HT-29 (cell line): ENCODE data around the gene DNPEP. TPM values are rescaled to one million over a fixed set of nuclear protein-coding genes. Genes with fewer than 3 reads are reported as not detected.
"Not testable (repeated sequence)": the region's sequence is repeated elsewhere in the genome, so short reads cannot be mapped to it uniquely, and the experiment has no call there.

ENCODE experiments used
- DNase-seq: peaks from one replicate; pipeline ENCODE4 v3.0.0-alpha.2; 2015; ENCODE audit warnings: low spot score
- total RNA-seq: library from RNA; depleted of rRNA; stranded (reverse); fragments of >200 nt; shearing (Covaris generic); gene quantifications from 2 replicates; pipeline ENCODE4 v1.2.3, GENCODE V29; 2014

The DNPEP gene
- total RNA-seq, 1 experiment from 2014 or later, result 158 TPM

DNA sequence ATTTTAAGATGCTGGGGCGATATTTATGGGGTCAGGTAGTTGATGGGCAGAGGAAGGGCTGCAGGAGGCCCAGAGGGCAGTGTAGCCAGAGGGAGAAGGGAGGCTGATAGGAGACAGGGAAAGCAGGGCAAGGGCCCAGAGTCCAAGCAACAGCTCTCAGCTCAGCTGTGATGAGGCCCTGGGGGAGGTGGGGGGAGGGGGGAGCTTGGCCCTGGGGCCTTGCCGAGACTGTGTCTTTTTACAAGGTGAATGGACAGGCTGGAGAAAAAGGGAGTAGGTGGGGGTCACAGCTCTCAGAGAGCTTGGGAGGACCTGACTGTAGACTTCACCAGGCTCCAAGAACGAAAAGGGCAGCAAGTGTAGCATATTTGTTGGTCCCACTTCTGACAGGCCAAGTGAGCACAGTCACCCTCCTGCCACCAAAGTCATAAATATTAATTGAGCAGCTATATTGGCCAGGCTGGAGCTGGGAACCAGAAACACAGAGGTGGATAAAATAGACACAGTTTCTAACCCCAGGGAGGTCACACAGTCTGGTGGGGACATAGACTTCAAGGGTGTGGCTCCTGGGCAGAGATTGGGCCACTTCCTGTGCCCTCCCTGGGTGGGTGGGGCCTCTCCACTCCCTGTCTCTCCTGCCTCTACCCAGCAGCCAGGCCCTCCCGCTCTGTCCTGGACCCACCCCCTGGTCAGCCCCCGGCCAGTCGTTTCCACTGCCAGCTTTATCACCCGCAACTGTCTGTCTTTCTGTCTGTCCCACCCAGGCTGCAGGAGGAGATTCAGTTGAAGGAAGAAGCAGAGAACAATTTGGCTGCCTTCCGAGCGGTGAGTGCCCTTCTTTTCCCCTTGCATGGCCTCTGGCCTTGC lies 31.9 kb upstream of the DNPEP start:
- no peak for DNase-seq

DNA sequence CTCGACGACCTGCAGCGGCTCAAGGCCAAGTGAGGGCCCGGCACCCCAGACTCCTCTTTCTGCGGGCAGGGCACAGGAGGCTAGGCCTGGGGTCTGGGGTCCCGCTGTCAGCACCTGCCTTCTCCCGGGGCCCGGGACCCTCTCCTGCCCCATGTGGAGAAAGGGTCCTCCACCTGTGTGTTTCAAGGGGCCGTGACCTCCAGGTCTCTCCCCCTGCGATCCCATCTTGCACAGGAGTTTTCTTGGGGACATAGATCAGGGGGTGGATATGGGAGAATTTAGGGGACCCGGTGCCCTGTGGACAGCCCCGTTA lies 31.3 kb upstream of the DNPEP start:
- DNase-seq, result no peak

DNA sequence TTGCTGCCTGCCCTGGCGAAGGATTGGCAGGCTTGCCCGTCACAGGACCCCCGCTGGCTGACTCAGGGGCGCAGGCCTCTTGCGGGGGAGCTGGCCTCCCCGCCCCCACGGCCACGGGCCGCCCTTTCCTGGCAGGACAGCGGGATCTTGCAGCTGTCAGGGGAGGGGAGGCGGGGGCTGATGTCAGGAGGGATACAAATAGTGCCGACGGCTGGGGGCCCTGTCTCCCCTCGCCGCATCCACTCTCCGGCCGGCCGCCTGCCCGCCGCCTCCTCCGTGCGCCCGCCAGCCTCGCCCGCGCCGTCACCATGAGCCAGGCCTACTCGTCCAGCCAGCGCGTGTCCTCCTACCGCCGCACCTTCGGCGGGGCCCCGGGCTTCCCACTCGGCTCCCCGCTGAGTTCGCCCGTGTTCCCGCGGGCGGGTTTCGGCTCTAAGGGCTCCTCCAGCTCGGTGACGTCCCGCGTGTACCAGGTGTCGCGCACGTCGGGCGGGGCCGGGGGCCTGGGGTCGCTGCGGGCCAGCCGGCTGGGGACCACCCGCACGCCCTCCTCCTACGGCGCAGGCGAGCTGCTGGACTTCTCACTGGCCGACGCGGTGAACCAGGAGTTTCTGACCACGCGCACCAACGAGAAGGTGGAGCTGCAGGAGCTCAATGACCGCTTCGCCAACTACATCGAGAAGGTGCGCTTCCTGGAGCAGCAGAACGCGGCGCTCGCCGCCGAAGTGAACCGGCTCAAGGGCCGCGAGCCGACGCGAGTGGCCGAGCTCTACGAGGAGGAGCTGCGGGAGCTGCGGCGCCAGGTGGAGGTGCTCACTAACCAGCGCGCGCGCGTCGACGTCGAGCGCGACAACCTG lies 30.7 kb upstream of the DNPEP start, which contains the start of gene DES:
DES (plus strand) TSS at position 223 of the 857 bp plus-strand sequence; CDS start at position 309, 86 bp downstream.
- DNase-seq, result no peak

DNA sequence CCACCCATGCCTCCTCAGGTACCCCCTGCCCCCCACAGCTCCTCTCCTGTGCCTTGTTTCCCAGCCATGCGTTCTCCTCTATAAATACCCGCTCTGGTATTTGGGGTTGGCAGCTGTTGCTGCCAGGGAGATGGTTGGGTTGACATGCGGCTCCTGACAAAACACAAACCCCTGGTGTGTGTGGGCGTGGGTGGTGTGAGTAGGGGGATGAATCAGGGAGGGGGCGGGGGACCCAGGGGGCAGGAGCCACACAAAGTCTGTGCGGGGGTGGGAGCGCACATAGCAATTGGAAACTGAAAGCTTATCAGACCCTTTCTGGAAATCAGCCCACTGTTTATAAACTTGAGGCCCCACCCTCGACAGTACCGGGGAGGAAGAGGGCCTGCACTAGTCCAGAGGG lies 29.7 kb upstream of the DNPEP start:
- no peak for DNase-seq

DNA sequence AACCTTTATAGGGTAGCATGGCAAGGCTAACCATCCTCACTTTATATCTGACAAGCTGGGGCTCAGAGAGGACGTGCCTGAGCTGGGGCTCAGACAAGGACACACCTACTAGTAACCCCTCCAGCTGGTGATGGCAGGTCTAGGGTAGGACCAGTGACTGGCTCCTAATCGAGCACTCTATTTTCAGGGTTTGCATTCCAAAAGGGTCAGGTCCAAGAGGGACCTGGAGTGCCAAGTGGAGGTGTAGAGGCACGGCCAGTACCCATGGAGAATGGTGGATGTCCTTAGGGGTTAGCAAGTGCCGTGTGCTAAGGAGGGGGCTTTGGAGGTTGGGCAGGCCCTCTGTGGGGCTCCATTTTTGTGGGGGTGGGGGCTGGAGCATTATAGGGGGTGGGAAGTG lies 29.2 kb upstream of the DNPEP start:
- no peak for DNase-seq

DNA sequence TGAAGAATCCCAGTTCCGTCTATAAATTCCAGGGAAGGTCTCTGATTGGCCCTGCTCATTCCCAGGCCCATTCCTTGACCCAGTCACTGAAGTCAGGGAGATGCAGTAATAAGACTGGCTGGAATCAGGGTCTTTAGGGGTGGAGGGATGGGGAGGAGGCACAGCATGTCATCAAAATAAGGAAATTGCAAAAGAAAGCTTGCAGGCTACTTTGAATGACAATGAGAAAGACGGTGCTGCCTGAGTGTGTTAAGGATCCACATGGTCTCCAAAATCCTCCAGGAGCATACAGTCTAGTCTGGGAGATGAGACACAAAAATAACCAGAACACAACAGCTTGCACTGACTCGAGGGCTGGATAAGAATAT lies 28.5 kb upstream of the DNPEP start:
- DNase-seq, result no peak

DNA sequence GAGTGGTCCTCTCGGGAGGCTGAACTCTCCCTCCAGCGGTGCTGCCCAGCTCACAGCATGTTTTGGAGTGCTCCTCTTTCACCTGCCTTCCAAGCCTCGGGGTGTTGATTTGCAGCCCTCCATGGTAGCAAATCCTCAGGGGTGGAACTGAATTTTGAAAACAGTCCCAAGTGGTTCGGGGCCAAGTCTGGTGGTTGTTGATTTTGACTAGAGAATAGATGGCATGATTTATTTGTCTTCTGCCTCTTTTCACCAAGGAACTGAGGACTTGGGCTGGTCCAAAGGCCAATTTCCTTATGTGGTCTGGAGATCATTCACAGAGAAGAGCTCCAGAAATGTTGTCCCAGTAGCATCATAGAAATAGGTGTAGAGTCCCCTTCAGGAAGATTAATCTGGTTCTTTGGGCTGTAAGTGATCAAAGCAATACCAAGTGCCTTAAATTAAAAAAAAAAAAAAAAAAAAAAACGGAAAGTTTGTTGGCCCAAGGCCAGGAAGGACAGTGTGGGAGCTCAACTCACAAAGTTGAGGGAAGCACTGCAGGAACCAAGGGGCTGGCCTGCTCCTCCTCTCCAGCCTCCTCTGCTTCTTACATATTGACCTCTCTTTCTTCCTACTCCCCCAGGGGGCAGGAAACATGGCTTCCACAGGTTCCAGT lies 28.0 kb upstream of the DNPEP start:
- no peak for DNase-seq

DNA sequence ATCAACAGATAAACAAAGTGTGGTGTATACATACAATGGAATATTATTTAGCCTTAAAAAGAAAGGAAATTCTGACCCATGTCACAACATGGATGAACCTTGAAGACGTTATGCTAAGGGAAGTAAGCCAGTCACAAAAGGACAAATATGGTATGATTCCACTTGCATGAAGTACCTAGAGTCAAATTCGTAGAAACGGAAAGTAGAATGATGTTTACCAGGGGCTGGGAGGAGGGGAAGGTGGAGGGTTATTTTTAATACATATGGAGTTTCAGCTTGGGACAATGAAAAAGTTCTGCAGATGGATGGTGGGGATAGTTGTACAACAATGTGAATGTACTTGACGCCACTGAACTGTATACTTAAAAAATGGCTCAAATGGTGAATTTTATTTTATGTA lies 27.1 kb upstream of the DNPEP start:
- no peak for DNase-seq

DNA sequence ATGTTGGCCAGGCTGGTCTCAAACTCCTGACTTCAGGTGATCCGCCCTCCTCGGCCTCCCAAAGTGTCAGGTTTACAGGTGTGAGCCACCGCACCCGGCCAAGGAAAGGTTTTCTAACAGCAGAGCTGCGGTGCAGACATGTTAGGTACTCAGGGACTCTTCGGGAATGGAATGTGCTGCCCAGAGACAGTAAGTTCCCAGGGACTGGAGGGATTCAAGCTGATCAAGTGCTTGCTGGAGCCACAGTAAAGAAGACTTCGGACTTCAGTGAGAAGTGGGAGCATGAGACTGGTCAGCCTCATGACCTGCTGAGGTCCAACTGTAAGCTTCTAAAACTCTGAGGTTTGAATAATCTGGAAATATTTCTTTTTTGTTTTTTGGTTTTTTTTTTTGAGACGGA lies 22.7 kb upstream of the DNPEP start:
- DNase-seq, result no peak

DNA sequence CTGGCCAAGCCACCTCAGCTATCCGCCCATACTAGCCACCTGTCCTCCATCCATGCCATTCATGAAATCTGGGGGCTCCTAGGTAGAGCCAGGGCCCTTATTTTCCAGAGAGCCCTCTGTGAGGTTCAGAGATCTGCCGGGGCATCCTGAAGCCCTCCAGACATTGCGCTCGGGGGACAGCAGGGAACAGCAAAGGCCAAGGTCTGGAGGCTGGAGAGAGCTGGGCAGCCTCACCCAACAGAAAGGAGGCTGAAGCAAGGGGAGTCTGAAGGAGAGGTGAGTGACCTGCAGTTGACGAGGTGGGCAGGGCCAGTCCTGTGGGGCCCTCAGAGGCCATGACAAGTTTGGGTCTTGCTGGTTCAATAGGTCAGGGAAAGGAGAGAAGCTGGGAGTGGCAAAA lies 21.9 kb upstream of the DNPEP start:
- DNase-seq, result no peak

DNA sequence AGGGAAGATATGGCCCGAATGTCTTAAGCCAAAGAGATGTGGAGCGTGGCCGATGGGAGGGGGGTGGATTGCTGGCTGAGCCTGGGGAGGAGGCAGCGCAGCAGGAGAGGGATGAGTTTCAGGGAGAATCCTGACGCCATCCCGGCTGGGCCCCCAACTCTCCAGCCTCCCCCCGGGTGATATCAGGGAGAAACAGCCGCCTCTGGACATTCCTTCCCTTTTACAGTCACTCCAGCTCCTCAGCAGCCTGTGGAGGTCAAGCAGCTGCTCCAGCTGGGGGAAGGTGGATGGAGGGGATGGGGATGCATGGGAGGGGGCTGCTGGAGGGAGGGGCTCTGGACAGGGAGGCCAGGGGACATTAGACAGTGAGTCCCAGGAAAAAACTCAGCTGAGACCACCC lies 20.9 kb upstream of the DNPEP start:
- no peak for DNase-seq

DNA sequence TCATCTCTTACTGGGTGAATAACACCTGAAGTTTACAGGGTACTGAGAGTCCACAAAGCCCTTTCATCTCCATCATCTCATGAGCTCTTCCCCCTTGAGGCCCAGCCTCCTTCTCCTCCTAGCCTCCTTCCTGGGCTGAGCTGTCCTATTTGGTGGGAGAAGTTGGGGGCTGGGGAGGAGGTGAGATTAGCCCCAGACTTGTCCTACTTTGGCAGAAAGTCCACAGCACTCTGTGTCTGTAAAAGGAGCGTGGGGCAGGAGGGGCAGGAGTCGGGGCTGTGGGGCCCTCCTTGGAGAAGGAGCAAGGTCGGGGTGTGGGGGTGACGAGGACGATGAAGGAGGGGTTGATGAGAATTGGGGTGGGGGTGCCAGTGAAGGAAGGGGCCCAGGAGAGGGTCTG lies 20.5 kb upstream of the DNPEP start:
- no peak for DNase-seq

DNA sequence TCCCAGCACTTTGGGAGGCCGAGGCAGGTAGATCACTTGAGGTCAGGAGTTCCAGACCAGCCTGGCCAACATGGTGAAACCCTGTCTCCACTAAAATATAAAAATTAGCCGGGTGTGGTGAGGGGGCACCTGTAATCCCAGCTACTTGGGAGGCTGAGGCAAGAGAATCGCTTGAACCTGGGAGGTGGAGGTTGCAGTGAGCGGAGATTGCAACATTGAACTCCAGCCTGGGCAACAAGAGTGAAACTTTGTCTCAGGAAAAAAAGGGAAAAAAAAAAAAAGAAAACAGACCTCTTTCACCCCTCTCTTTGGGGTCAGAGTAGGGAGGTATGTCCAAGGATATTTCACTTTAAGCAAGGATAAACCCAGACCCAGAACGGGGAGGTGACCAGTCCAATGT lies 19.6 kb upstream of the DNPEP start:
- not testable (repeated sequence) for DNase-seq

DNA sequence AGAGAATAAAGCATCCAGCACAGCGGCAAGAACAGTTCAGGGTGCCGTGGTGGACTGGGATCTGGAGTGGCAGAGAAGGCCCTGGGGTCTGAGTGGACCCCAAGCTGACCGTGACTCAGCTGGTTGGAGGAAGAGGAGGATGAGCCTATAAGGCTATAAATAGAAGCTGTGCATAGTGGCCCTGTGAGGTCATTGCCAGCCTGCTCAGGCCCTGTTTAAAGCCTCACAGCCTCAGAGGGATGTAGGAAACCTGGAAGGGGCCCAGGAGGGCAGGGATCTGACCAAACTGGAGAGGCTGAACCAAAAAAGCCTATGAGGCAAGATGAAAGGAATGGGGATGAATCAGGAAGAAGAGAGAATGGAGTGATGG lies 19.1 kb upstream of the DNPEP start:
- DNase-seq, result no peak

DNA sequence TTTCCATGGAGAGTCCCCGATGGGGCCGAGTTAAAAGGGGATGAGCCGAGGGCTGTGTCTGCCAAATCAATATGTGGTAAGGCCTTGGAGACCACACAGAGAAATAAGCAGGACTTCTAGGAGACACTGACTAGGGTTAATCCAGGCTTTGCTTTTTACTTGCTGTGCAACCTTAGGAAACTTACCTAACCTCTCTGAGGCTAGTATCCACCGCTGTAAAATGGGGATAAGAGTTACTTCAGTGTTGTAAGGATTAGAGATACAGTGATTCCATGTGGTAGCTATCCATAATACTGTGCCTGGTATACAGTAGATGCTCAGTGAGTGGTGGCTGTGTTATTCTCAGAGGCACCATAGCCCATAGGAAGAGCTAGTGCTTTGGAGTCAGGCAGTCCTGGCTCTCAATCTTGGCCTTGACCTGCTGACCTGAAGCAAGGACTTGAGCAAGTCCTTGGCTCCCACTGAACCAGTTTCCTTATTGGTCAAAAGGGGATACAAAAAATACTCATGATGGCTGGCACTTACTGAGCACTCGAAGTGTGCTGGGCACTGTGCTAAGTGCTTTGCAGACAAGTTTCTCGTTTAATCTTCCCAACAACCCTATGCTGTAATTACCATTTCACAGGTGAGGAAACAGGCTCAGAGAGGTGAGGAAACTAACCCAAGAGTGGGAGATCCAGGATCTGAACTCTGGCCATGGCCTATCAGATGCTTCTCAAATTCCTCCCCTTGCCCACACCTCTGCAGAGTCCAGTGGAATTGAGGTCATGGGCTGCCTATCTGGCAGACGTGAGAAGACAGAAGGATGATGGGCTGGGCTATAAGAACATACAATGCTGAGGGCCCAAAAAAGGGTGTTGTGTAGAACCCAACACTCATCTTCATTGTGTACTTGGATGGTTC lies 18.5 kb upstream of the DNPEP start:
- no peak for DNase-seq

DNA sequence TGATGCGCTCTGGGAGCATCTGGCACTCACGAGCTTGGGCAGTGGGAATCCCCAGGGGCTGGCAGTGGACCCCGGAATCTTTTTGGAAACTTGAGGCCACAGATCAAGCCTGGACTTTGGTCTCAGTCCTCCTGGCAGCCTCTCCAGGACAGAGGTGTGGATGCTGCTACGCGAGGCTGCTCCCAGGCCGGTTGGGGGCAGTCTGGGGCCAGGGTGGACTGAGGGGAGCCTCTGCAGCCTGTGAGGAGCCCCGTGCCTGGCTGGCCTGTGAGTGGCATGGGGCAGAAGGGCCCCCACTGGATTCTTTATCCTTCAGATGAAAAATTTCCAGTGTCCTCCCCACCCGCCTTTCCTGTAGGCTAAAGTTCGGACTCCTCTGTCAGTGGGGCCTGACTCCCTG lies 17.7 kb upstream of the DNPEP start:
- DNase-seq, result no peak

DNA sequence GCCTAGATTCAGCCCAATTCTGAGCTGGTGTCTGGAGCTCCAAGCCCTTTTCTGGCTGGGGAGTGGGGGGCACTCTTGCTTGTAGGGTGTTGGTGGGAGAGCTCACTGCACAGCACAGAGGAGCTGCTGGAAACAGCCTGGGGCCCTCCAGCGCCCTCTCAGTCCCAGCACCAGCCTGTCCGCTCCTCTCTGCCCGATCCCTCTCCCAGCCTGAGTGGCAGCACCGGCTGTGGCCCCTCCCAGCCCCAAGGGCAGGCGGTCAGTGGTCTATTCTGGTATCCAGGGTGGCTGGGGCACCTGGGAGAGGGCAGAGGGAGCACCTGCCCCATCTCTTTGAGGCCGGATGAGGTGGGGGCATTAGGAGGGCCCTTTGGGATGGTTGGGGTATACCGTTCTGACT lies 17.2 kb upstream of the DNPEP start:
- no peak for DNase-seq

DNA sequence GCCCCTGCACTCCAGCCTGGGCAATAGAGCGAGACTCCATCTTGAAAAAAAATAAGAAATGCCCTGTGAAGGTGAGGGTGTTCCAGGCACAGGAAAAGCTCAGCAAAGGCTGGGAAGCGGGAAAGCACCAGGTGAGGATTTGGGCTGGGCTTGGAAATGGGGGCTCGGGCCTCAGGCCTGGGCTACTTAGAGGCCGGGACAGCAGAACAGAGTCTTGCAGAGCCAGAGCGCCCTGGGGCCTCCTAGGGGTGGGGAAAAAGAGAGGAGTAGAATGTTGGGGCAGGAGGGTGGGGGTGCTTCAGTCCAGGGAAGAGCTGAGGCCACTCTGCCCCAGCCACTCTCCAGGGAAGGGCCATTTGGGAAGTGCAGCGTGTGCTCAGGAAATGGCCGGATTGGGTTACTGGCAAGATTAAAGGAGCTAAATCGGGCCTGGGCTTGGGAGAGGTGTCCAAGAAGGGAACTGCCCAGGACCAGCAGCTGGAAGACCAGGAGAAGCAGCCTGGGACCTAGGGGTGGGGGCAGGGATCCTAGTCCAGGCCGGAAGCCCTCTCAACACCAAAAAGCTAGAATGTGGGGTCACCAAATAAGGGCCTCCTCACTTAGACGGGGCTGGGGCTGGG lies 16.7 kb upstream of the DNPEP start:
- DNase-seq, result no peak

DNA sequence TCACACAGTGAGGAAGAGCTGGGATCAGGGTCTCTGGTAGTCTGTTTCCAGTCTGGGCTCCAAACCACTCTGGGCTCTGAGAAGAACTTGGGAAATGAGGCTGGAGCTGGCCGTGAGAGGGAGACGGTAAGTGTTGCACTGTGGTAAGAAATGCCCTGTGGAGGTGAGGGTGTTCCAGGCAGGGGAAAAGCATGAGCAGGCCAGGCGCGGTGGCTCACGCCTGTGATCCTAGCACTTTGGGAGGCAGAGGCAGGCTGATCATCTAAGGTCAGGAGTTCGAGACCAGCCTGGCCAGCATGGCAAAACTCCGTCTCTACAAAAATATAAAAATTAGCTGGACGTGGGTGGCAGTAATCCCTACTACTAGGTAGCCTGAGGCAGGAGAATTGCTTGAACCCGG lies 16.1 kb upstream of the DNPEP start:
- DNase-seq, result no peak

DNA sequence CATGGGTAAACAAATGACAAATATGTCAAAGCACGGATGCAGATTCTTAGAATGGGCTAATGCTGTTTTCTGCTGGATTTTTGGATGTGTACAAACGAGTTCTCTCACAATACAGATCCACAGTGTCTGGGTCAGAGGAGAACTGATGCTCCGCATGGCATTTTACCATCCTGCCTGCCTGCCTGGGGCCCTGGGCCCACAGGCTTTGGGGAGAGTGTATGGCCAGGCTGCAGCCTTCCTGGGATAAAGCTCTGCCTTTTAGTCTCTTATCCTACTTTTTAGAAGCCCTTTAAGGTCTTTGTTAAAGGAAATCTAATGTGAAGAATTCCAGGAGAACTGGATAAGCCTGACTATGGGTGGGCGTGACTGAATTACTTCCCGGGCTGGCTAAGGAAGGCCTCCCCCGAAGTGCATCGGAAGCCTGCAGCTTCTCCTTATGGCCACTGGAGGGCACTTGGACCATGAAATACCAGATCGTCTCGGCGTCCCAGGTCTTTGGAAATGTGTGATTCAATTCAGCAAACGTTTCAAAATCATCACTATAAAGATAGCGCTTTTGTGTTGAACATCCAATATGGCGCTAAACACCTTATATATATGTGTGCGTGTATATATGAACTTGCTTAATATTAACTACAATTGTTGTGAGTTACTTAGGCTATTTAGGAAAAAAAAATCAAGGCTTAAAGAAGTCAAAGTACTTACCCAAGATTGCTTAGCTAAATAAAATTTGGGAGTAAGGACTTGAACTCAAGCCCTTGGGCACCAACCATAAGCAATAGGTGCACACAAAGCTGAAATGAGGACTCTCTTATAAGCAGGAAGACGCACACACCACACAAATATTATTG lies 15.2 kb upstream of the DNPEP start:
- peak; percentile 78 for DNase-seq
